PC-3 (cell line): ENCODE data around the gene GJC1. TPM values are rescaled to one million over a fixed set of nuclear protein-coding genes. Genes with fewer than 3 reads are reported as not detected.

Source experiments
- ATAC-seq: fragments of 200-7000 bp; cut with Tn5 transposase; 2 replicates; pipeline ENCODE4 v1.9.1; 2020; ENCODE audit warnings: mild to moderate bottlenecking, moderate library complexity
- BruUV-seq: library from RNA; stranded (reverse); fragments of 400-500 nt; replicated peaks from 2 replicates; lab custom pipeline; 2021; lab: Mats Ljungman, UMichigan
- CTCF ChIA-PET: fragments of 300-600 bp; sonication (Branson Sonifier 250); formaldehyde crosslinking; loops from one replicate; lab custom pipeline; 2022; ENCODE audit warnings: antibody characterized with exemption; lab: Charles Lee
- POLR2A ChIA-PET: fragments of 300-600 bp; sonication (Branson Sonifier 250); formaldehyde crosslinking; loops from one replicate; lab custom pipeline; 2022; ENCODE audit warnings: antibody characterized with exemption; ENCODE audit not compliant: unreplicated experiment; lab: Charles Lee
- DNase-seq: peaks from one replicate; pipeline ENCODE4 v3.0.0-alpha.2; 2015
- H2AFZ ChIP-seq: fragments of 300-600 bp; sonication (generic); 2 replicates; pipeline ENCODE4 v1.6.0; 2016; ENCODE audit warnings: antibody characterized with exemption, low read length
- H3F3A ChIP-seq: fragments of 300-600 bp; sonication (generic); one replicate; pipeline ENCODE4 v1.6.0; 2017; ENCODE audit warnings: antibody characterized with exemption, low read length, control low read depth, mild to moderate bottlenecking; ENCODE audit not compliant: unreplicated experiment
- H3K27ac ChIP-seq: fragments of 300-600 bp; sonication (generic); 2 replicates; pipeline ENCODE4 v1.5.1; 2016; ENCODE audit warnings: mild to moderate bottlenecking, low read length
- H3K27me3 ChIP-seq: fragments of 300-600 bp; sonication (generic); 2 replicates; pipeline ENCODE4 v1.6.1; 2016; ENCODE audit warnings: low read length, mixed read lengths
- H3K36me3 ChIP-seq: fragments of 300-600 bp; sonication (generic); 2 replicates; pipeline ENCODE4 v1.6.1; 2016; ENCODE audit warnings: low read depth, mixed run types, low read length, mixed read lengths
- H3K4me1 ChIP-seq: fragments of 300-600 bp; sonication (generic); 2 replicates; pipeline ENCODE4 v1.5.1; 2016; ENCODE audit warnings: low read length; ENCODE audit not compliant: insufficient read depth
- H3K4me2 ChIP-seq: fragments of 300-600 bp; sonication (generic); 2 replicates; pipeline ENCODE4 v1.6.0; 2016; ENCODE audit warnings: low read length
- H3K4me3 ChIP-seq: fragments of 300-600 bp; sonication (generic); 2 replicates; pipeline ENCODE4 v1.5.1; 2016; ENCODE audit warnings: mild to moderate bottlenecking, low read length, mixed read lengths
- H3K79me2 ChIP-seq: fragments of 300-600 bp; sonication (generic); 2 replicates; pipeline ENCODE4 v1.6.1; 2017; ENCODE audit warnings: low read length, mixed read lengths
- H3K9ac ChIP-seq: fragments of 300-600 bp; sonication (generic); 2 replicates; pipeline ENCODE4 v1.6.0; 2016; ENCODE audit warnings: mild to moderate bottlenecking, low read length
- H3K9me2 ChIP-seq: fragments of 300-600 bp; sonication (generic); replicated peaks from 2 replicates; pipeline ENCODE4 v1.6.1; 2016; ENCODE audit warnings: mixed run types, low read length, mixed read lengths
- H3K9me3 ChIP-seq: fragments of 300-600 bp; sonication (generic); 2 replicates; pipeline ENCODE4 v1.6.1; 2016; ENCODE audit warnings: low read length, mixed read lengths
- H4K20me1 ChIP-seq: fragments of 300-600 bp; sonication (generic); 2 replicates; pipeline ENCODE4 v1.6.1; 2016; ENCODE audit warnings: low read length, mixed read lengths
- CTCF ChIP-seq: fragments of 300-600 bp; sonication (generic); conservative IDR thresholded peaks from 2 replicates; pipeline ENCODE4 v1.5.1; 2017; ENCODE audit warnings: antibody characterized with exemption, low read depth, mild to moderate bottlenecking, low read length
- EZH2 ChIP-seq: fragments of 300-600 bp; sonication (generic); IDR thresholded peaks from one replicate; pipeline ENCODE4 v1.6.1; 2017; ENCODE audit warnings: antibody characterized with exemption, mild to moderate bottlenecking, low read length; ENCODE audit not compliant: unreplicated experiment
- EZH2phosphoT487 ChIP-seq: fragments of 300-600 bp; sonication (generic); IDR thresholded peaks from 2 replicates; pipeline ENCODE4 v1.6.1; 2018; ENCODE audit warnings: mild to moderate bottlenecking, antibody characterized with exemption, low read length, borderline replicate concordance
- intact Hi-C: fragments of 100-400 bp; cut with micrococcal nuclease; formaldehyde crosslinking; loops from 2 replicates; pipeline ENCODE4 v1.9.0; 2023
- total RNA-seq: library from RNA; depleted of rRNA; stranded (reverse); fragments of >200 nt; gene quantifications from 2 replicates; pipeline ENCODE4 v1.2.3, GENCODE V29; 2014

GJC1 gene
- total RNA-seq, 1 experiment from 2014 or later = 17.1 TPM

GRCh38 chr17:44760474-44761308 lies 69.4 kb downstream of the GJC1 start:
- TF ChIP-seq EZH2phosphoT487 = no peak
- no peak for TF ChIP-seq CTCF
- TF ChIP-seq EZH2 = no peak
- Histone ChIP-seq H3K9me2 (no peaks in the 10 kb centered on the region), H4K20me1 (no peaks in the 10 kb centered on the region), H3K9ac (no peak overlapping the region), H3K36me3 (no peaks in the 10 kb centered on the region), H3F3A (no peaks in the 10 kb centered on the region), H2AFZ (no peak overlapping the region), H3K9me3 (no peaks in the 10 kb centered on the region), H3K79me2 (no peaks in the 10 kb centered on the region), H3K4me3 (no peak overlapping the region), H3K27ac (no peak overlapping the region), H3K4me2 (no peak overlapping the region), H3K27me3 (0 out of 2 replicates have a peak, but pooled peaks cover 5% of the 10 kb centered on the region), H3K4me1 (peaks cover 4% of the 10 kb centered on the region; the same call in 1 of the 2 replicates)
- ATAC-seq (no peak), DNase-seq (no peak)
- intact Hi-C loops = no loop called here
- ChIA-PET POLR2A (interaction anchor here (0.6 kb wide), 1 partner anchor 69 kb away, joined by 3 read pairs; no protein-coding TSS in a partner anchor), CTCF (no interaction called here)
- no TSS peak for BruUV-seq

GRCh38 chr17:44759916-44760243 lies 70.2 kb downstream of the GJC1 start:
- no peak overlapping the region; the same call in 1 of the 2 replicates for H3K4me2 ChIP-seq
- no peak for TF ChIP-seq CTCF
- no peak for TF ChIP-seq EZH2
- no peak for TF ChIP-seq EZH2phosphoT487
- intact Hi-C loops = no loop called here
- ATAC-seq = no peak
- BruUV-seq = no TSS peak
- 0 out of 2 replicates have a peak, but pooled peaks cover 5% of the 10 kb centered on the region for H3K27me3 ChIP-seq
- no peaks in the 10 kb centered on the region for H3F3A ChIP-seq
- DNase-seq = no peak
- no peak overlapping the region for H3K9ac ChIP-seq
- no peaks in the 10 kb centered on the region for H3K9me2 ChIP-seq
- no peaks in the 10 kb centered on the region for H3K79me2 ChIP-seq
- POLR2A ChIA-PET = interaction anchor here (0.6 kb wide), 1 partner anchor 69 kb away, joined by 3 read pairs; no protein-coding TSS in a partner anchor
- H3K4me3 ChIP-seq = no peak overlapping the region
- H4K20me1 ChIP-seq = no peaks in the 10 kb centered on the region
- no peak overlapping the region for H2AFZ ChIP-seq
- CTCF ChIA-PET = no interaction called here
- no peaks in the 10 kb centered on the region for H3K36me3 ChIP-seq
- H3K9me3 ChIP-seq = no peaks in the 10 kb centered on the region
- peaks cover 4% of the 10 kb centered on the region; the same call in 1 of the 2 replicates for H3K4me1 ChIP-seq
- H3K27ac ChIP-seq = no peak overlapping the region
